T-cell (primary cell): ENCODE measurements around the gene CBFA2T3. TPM values are rescaled to one million over a fixed set of nuclear protein-coding genes. Genes with fewer than 3 reads are reported as not detected.

Experiments used
- ATAC-seq, 4 experiments: fragments of 200-7000 bp in 3 of 4; fragments of 150-1000 bp in 1 of 4; cut with Tn5 transposase; replicated peaks in 1 of 4; 1 replicate in 3 of 4; 2 replicates in 1 of 4; pipeline ENCODE4 v1.10.0; 2021; ENCODE audit warnings: moderate library complexity in 3 of 4, mild to moderate bottlenecking in 2 of 4, moderate number of reproducible peaks in 1 of 4
- CTCF ChIA-PET, 2 donors: fragments of 300-600 bp; sonication (Branson Sonifier 250); formaldehyde crosslinking; loops; one replicate each; lab custom pipeline; 2022; ENCODE audit warnings: antibody characterized with exemption in 2 of 2; lab: Charles Lee
- POLR2A ChIA-PET, 2 donors: fragments of 300-600 bp; sonication (Branson Sonifier 250); formaldehyde crosslinking; loops; one replicate each; lab custom pipeline; 2022; ENCODE audit warnings: antibody characterized with exemption in 2 of 2; lab: Charles Lee
- DNase-seq, 35 experiments: peaks; one replicate each; pipeline versions ENCODE4 v3.0.0 to v3.0.0-alpha.2; 2013 to 2023
- H3K27ac ChIP-seq: one replicate; pipeline ENCODE4 v1.5.1; 2013; ENCODE audit warnings: low read length
- H3K27me3 ChIP-seq, 2 experiments: replicated peaks in 1 of 2; 1 replicate in 1 of 2; 2 replicates in 1 of 2; pipeline versions ENCODE4 v1.6.1 to v1.7.0; 2013; ENCODE audit warnings: low read length in 1 of 2, mixed read lengths in 1 of 2; ENCODE audit not compliant: control insufficient read depth in 2 of 2, insufficient read depth in 2 of 2; ENCODE audit errors: extremely low read depth in 1 of 2
- H3K36me3 ChIP-seq, 2 donors: 1 replicate in 1 of 2; 2 replicates in 1 of 2; pipeline versions ENCODE4 v1.6.1 to v1.7.0; 2013; ENCODE audit warnings: low read length in 1 of 2; ENCODE audit not compliant: control insufficient read depth in 2 of 2, insufficient read depth in 1 of 2; ENCODE audit errors: extremely low read depth in 1 of 2
- H3K4me1 ChIP-seq, 2 experiments: 1 replicate in 1 of 2; 2 replicates in 1 of 2; pipeline versions ENCODE4 v1.6.1 to v1.7.0; 2013; ENCODE audit warnings: low read length in 2 of 2, mixed read lengths in 1 of 2; ENCODE audit not compliant: insufficient read depth in 2 of 2, control insufficient read depth in 1 of 2; ENCODE audit errors: extremely low read depth in 1 of 2
- H3K4me3 ChIP-seq, 2 donors: 1 replicate in 1 of 2; 2 replicates in 1 of 2; pipeline versions ENCODE4 v1.5.1 to v1.7.0; 2013; ENCODE audit warnings: mild to moderate bottlenecking in 2 of 2, low read length in 1 of 2, moderate library complexity in 1 of 2; ENCODE audit not compliant: control insufficient read depth in 1 of 2; ENCODE audit errors: extremely low read depth in 1 of 2
- H3K9me3 ChIP-seq: 2 replicates; pipeline ENCODE4 v1.7.0; 2013
- H3K27ac Mint-ChIP-seq, 2 donors: one replicate each; pipeline ENCODE4 v1.8.0; 2020 to 2021; ENCODE audit warnings: mild to moderate bottlenecking in 2 of 2, mixed read lengths in 2 of 2
- H3K27me3 Mint-ChIP-seq, 2 donors: one replicate each; pipeline ENCODE4 v1.8.0; 2021 to 2022; ENCODE audit warnings: mixed read lengths in 2 of 2
- H3K36me3 Mint-ChIP-seq: one replicate; pipeline ENCODE4 v1.8.0; 2021; ENCODE audit warnings: mixed read lengths
- H3K4me1 Mint-ChIP-seq, 3 donors: one replicate each; pipeline ENCODE4 v1.8.0; 2020 to 2022; ENCODE audit warnings: mixed read lengths in 3 of 3, mild to moderate bottlenecking in 1 of 3
- H3K4me3 Mint-ChIP-seq, 3 donors: one replicate each; pipeline ENCODE4 v1.8.0; 2020 to 2022; ENCODE audit warnings: mild to moderate bottlenecking in 3 of 3, mixed read lengths in 3 of 3, moderate library complexity in 3 of 3
- H3K9me3 Mint-ChIP-seq, 3 donors: one replicate each; pipeline ENCODE4 v1.8.0; 2020 to 2022; ENCODE audit warnings: mixed read lengths in 3 of 3
- WGBS: methylation state at CpG from one replicate; pipeline ENCODE4 v1.1.5; 2013; ENCODE audit warnings: missing lambda C conversion rate; ENCODE audit not compliant: insufficient coverage; 5-methylcytosine and 5-hydroxymethylcytosine counted together
- total RNA-seq, 35 experiments: library from RNA in 6 of 35; stranded (reverse) in 6 of 35; fragments of 120-200 nt in 1 of 35; gene quantifications; one replicate each; pipeline versions ENCODE4 v1.2.1 to v1.2.4 and lab custom pipeline; 2013 to 2026

The CBFA2T3 gene
- total RNA-seq, 5 donors from 2014 or later (not counting 1 experiment from before 2014, with no cell fraction given), result 2.0 to 4.0 (median 2.1) TPM

DNA sequence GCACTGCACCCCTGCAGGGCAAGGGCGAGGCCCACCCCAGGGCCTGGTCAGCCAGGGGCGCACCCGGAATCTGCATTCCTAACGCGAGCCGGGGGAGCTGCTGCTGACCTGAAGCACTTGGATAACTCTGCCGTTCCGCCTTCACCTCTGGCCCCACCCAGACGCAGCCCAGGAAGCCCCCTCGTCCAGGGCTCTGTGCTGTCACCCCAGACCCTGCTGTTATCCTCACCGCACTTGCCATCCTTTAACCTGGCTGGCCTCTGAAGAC, 97.3 kb downstream of the CBFA2T3 start:
- H3K4me3 Mint-ChIP-seq, result no peak overlapping the region
- ChIA-PET POLR2A (no interaction called here), CTCF (no interaction called here)
- no peaks in the 10 kb centered on the region for H3K9me3 Mint-ChIP-seq
- H3K27me3 Mint-ChIP-seq, result peaks cover 0 to 3% of the 10 kb centered on the region in 2 donors
- Histone ChIP-seq H3K36me3 (no peaks in the 10 kb centered on the region), H3K9me3 (no peaks in the 10 kb centered on the region), H3K27me3 (peaks cover 0 to 28% of the 10 kb centered on the region in 2 experiments), H3K4me1 (peaks cover 0 to 10% of the 10 kb centered on the region in 2 experiments), H3K4me3 (no peak overlapping the region), H3K27ac (no peak overlapping the region)
- ATAC-seq, result no peak
- WGBS, result 89% methylated on average over 10 of the region's 11 CpGs
- no peak overlapping the region for H3K27ac Mint-ChIP-seq
- H3K36me3 Mint-ChIP-seq, result no peaks in the 10 kb centered on the region
- no peak for DNase-seq
- H3K4me1 Mint-ChIP-seq, result peaks cover 0 to 7% (median 2%) of the 10 kb centered on the region in 3 donors

GRCh38 chr16:88878967-88879787, 97.8 kb downstream of the CBFA2T3 start:
- Mint-ChIP-seq H3K27me3 (peaks cover 0 to 3% of the 10 kb centered on the region in 2 donors), H3K4me1 (peaks cover 0 to 7% (median 2%) of the 10 kb centered on the region in 3 donors), H3K9me3 (no peaks in the 10 kb centered on the region), H3K27ac (no peak overlapping the region), H3K4me3 (no peak overlapping the region), H3K36me3 (no peaks in the 10 kb centered on the region)
- Histone ChIP-seq H3K27me3 (peaks cover 0 to 28% of the 10 kb centered on the region in 2 experiments), H3K27ac (no peak overlapping the region), H3K9me3 (no peaks in the 10 kb centered on the region), H3K4me1 (peaks cover 0 to 10% of the 10 kb centered on the region in 2 experiments), H3K36me3 (no peaks in the 10 kb centered on the region), H3K4me3 (no peak overlapping the region)
- ChIA-PET CTCF (no interaction called here), POLR2A (no interaction called here)
- 89% methylated on average over 45 of the region's 45 CpGs for WGBS
- DNase-seq, result no peak
- no peak for ATAC-seq

- CTCF ChIA-PET, result no interaction called here
- WGBS, result 89% methylated on average over 16 of the region's 20 CpGs
- no peaks in the 10 kb centered on the region for H3K36me3 ChIP-seq
- peaks cover 0 to 10% of the 10 kb centered on the region in 2 experiments for H3K4me1 ChIP-seq
- H3K4me3 ChIP-seq, result no peak overlapping the region
- no peak overlapping the region for H3K27ac Mint-ChIP-seq
- no peaks in the 10 kb centered on the region for H3K36me3 Mint-ChIP-seq
- H3K27ac ChIP-seq, result no peak overlapping the region
- peaks cover 0 to 7% (median 2%) of the 10 kb centered on the region in 3 donors for H3K4me1 Mint-ChIP-seq
- H3K4me3 Mint-ChIP-seq, result no peak overlapping the region
- H3K9me3 ChIP-seq, result no peaks in the 10 kb centered on the region
- H3K27me3 Mint-ChIP-seq, result peaks cover 0 to 3% of the 10 kb centered on the region in 2 donors
- DNase-seq, result no peak
- H3K9me3 Mint-ChIP-seq, result no peaks in the 10 kb centered on the region
- H3K27me3 ChIP-seq, result peaks cover 0 to 33% of the 10 kb centered on the region in 2 experiments
- no peak for ATAC-seq
- POLR2A ChIA-PET, result no interaction called here
Observed at GRCh38 chr16:88878356-88878755, 98.7 kb downstream of the CBFA2T3 start.

GRCh38 chr16:88877564-88878289, 99.3 kb downstream of the CBFA2T3 start:
- H3K9me3 ChIP-seq, result no peaks in the 10 kb centered on the region
- DNase-seq (no peak), ATAC-seq (no peak)
- ChIA-PET CTCF (no interaction called here), POLR2A (no interaction called here)
- H3K27ac Mint-ChIP-seq, result no peak overlapping the region
- H3K27ac ChIP-seq, result no peak overlapping the region
- no peak overlapping the region for H3K4me3 ChIP-seq
- H3K36me3 Mint-ChIP-seq, result no peaks in the 10 kb centered on the region
- 88% methylated on average over 5 of the region's 20 CpGs for WGBS
- no peaks in the 10 kb centered on the region for H3K9me3 Mint-ChIP-seq
- peaks cover 0 to 36% of the 10 kb centered on the region in 2 experiments for H3K27me3 ChIP-seq
- H3K27me3 Mint-ChIP-seq, result peaks cover 0 to 8% of the 10 kb centered on the region in 2 donors
- H3K4me3 Mint-ChIP-seq, result no peak overlapping the region
- peaks cover 0 to 5% (median 2%) of the 10 kb centered on the region in 3 donors for H3K4me1 Mint-ChIP-seq
- no peaks in the 10 kb centered on the region for H3K36me3 ChIP-seq
- H3K4me1 ChIP-seq, result peaks cover 0 to 9% of the 10 kb centered on the region in 2 experiments

DNA sequence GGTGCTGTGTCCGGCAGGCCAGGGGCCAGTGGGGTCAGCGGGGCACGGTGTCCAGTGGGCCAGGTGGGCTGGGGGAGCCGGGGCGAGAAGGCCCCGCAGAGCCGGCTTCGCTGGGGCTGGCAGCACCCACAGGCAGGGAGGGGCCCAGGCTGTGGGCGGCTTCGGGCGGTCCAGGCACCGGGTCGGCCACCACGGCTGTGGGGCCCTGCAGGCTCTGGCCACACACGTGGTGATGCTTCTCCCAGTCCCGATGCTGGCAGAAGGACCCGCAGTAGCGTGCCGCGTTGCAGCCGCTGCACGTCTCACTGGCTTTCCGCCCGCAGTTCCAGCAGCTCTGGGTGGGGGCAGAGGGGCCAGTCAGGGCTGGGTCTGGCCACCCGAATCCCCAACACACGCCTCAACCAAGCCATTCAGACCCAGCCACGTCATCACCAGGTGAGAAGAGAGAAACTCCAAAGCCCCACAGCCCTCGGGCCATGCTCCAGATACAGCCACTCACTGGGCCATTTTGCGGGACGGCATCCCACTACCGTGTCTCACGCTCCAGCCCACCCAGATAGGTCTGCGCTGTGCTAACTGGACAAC, 100.0 kb downstream of the CBFA2T3 start:
- ChIA-PET POLR2A (no interaction called here), CTCF (no interaction called here)
- WGBS, result 83% methylated on average over 25 of the region's 33 CpGs
- Mint-ChIP-seq H3K27me3 (peaks cover 0 to 9% of the 10 kb centered on the region in 2 donors), H3K27ac (no peak overlapping the region), H3K36me3 (no peaks in the 10 kb centered on the region), H3K4me1 (no peaks in the 10 kb centered on the region), H3K4me3 (no peak overlapping the region), H3K9me3 (no peaks in the 10 kb centered on the region)
- H3K4me1 ChIP-seq, result peaks cover 0 to 2% of the 10 kb centered on the region in 2 experiments
- ATAC-seq (no peak), DNase-seq (no peak)
- no peaks in the 10 kb centered on the region for H3K36me3 ChIP-seq
- peaks cover 0 to 42% of the 10 kb centered on the region in 2 experiments for H3K27me3 ChIP-seq
- H3K27ac ChIP-seq, result no peak overlapping the region
- no peaks in the 10 kb centered on the region for H3K9me3 ChIP-seq
- H3K4me3 ChIP-seq, result no peak overlapping the region

DNA sequence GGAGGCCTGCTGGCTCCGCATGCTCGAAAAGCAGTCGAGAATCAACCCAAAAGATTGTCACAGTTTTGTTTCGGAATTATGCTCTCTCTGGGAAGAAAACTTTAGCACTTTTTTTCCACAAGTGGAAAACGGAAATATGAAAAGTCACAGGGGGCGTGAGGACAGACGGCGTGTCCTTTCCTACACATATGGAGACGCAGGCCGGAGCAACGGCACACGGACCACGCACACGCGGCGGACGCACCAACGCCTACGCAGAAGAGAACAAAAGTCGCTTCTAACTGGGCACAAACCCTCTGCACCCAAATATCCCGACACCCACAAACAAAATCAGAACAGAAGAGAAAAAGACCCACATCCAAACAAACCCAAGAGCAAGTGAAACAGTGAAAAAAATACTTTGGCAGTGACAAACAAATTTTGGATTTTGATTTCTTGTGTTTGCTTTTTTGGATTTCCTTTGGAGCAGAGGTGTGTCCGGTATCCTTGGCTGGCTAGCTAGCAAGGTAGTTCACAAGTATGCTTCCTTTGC, 101.2 kb downstream of the CBFA2T3 start:
- Mint-ChIP-seq H3K27ac (no peak overlapping the region), H3K4me1 (peaks cover 0 to 4% (median under 1%) of the 10 kb centered on the region in 3 donors), H3K4me3 (no peak overlapping the region), H3K36me3 (no peaks in the 10 kb centered on the region), H3K27me3 (peaks cover 6 to 16% of the 10 kb centered on the region in 2 donors), H3K9me3 (no peaks in the 10 kb centered on the region)
- H3K4me1 ChIP-seq, result no peaks in the 10 kb centered on the region
- WGBS, result 88% methylated on average over 6 of the region's 22 CpGs
- no peak overlapping the region for H3K27ac ChIP-seq
- no peak overlapping the region for H3K4me3 ChIP-seq
- POLR2A ChIA-PET, result no interaction called here
- no peaks in the 10 kb centered on the region for H3K9me3 ChIP-seq
- DNase-seq, result no peak
- ATAC-seq, result no peak
- CTCF ChIA-PET, result no interaction called here
- peaks cover 0 to 54% of the 10 kb centered on the region in 2 experiments for H3K27me3 ChIP-seq
- H3K36me3 ChIP-seq, result no peaks in the 10 kb centered on the region
